Stimulated activated CD8-positive, alpha-beta memory T cell treated with anti-CD3 and anti-CD28 coated beads, Interleukin-2, amount 100 ng/mL, for 1 hour (primary cell): ENCODE measurements around the gene TBC1D14.

ENCODE experiments used
- DNase-seq, 2 donors: peaks; one replicate each; pipeline ENCODE4 v3.0.0-alpha.2; 2020; ENCODE audit warnings: low read depth in 2 of 2

TBC1D14 gene

DNA sequence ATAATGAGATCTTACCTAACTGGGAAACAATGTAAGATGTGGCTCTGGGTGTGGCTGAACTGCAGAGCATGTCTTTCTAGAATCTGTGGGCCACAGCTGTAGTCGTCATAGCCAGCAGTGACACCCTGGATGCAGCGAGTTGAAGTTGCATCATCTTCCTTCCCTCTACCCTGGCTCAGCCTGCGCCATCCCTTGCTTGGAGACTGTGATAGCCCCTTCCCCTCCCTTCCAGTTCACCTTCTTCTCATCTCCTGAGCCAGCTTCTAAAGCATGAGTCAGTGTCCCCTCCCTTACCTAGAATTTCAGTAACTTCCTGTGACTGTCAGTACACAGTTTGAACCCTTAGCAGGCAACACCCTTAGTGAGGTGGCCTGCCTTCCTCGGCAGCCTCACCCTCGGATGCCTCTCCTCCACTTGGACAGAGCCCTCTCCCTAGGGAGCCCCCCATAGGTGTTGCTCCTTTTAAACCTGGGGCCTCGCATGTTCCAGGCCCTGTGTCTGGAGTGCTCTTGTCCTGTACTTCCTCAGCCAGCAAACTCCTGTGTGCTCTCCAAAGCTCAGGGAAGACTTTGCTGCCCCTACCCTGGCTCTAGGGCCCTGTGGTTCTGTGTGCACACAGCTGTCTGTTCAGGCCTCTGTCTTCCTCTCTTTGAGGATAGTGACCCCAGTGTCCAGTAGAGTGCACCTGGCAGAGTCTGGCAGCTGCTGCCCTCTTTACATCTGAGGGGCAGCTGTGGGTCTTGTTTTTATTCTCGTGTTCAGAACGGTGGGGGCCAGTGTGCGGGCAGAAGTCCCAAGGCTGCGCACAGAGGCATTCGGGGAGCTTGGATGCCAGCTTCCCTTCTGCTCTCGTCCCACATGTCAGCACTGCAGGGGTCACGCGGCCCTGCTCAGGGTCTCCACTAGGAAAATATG, 89.8 kb downstream of the TBC1D14 start:
- no peak for DNase-seq

DNA sequence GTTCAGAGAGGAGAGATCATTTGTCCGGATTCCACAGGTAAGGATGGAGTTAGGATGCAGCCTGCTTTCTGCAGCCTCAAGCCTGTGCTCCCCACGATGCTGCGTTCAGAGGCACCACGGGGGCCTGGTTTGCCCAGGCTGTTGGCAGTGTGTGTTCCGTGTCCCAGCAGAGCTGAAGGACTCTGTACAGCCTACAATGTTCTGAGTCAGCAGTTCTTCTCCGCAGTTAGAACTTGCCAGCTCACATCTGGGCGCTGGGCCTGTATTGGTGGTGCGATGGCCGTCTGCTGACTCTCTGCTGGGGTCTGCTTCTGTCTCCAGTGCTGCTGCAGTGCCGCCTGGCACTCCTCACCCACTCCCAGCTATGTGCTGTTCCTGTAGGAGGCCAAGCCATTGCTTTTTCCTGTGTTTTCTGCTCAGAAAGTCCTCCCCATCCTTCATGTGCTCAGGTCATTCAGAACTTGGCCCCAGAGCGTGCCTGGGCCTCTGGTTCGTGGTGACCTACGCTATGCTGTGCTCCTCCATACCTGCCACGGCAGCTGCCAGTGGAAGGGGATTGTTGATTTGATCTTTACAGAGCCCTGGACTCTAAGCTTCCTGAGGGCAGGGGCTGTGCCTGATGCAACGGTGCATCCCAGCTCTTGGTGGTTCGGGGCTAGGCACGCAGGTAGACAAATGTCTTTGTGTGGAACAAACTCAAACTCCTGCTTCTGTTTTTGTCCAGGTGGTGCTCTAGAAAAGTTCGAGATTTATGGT, 91.0 kb downstream of the TBC1D14 start:
- DNase-seq, result no peak

DNA sequence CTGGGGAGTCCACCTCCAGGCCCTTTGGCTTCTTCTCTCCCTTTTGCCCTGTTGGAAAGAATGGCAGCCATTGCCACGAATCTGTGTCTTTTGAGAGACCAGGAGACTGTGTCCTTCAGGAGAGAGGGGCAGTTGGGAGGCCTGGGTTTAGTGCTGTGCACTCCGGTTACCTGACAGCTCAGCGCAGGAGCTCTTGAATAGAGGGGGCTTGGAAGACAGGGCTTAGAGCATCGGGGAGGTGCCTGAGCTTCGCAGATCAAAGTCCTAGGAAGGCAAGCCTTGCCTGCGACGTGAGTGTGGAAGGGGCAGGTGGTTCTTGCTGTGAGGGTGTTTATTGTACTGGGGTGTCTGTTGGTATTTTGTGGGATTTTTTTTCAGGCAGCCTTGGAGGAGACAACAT, 91.6 kb downstream of the TBC1D14 start:
- no peak for DNase-seq

DNA sequence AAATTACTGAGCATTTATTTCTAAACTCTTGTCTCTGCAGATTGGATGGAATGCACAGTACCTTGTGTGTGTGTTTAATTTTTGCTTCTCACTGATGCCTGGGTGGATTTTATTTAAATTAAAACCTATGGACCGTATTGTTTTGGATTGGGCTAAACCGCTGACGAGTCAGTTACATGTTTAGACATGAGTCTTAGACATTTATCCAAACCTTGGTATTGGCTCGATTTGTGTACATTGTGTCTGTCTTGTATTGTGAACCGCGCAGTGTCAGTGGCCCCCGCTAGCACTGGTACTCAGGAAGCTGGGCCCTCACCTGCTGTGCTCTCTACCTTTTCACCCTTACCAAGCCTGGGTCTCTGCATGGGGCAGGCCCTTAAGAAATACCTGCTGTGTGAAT, 92.7 kb downstream of the TBC1D14 start:
- no peak for DNase-seq

DNA sequence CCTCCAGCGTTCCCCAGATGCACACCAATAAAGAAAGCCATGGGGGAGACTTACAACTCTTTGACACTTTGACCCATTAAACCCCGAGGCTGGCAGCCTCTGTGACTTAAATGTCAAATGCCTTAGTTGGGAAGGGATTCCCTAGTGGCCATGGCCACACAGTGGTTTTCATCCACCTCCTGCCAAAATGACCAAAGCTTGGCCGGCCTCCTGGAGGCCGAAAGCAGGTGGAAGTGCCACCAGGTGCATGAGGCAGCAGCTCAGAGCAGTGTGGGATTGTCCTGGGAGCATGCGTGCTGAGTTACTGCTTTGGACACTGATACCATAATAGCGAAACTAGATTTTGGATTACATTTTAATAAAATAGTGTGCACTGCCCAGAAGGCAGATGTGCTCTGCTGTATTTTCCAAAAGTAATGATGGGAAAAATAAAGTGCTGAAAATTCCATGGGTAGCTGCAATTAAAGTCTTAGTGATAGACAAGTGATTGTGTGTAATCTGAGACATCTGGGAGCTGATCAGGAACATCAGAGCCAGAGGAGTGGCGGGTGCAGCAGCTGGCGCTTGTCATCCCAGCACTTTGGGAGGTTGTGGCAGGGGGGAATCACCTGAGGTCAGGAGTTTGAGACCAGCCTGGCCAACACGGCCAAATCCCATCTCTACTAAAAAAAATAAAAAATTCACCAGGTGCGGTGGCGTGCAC, 93.7 kb downstream of the TBC1D14 start:
- DNase-seq, result no peak

DNA sequence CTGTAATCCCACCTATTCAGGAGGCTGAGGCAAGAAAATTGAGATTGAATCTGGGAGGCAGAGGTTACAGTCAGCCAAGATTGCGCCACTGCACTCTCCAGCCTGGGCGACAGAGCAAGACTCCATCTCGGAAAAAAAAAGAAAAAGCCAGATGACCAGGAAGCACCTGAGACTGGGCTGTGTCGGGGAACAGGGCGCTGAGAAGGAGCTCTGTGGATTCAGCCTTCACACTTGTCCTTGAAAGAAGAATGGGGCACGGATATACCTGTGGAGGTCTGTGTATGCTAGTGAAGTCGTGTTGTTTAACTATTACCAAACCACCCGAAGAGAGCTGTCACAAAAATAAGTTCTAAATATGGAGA, 94.2 kb downstream of the TBC1D14 start:
- no peak for DNase-seq

DNA sequence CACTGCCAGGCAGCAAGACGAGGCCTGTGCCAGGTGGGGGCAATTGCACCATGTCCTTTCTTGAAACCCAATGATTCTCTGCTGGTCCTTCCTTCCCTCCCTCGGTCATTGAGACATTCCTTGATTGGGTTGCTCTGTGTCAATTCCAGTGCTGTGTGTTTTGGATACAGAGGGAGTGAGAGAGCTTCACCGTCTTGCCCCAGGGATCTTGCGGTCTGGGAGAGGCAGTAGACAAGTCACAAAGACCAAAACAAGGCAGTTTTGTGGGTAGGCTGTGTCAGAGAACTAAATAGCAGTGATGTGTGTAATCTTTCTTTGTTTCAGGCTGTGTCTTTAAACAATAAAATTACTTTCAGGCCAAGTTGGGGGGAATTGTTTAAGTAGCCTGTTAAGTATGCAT, 94.7 kb downstream of the TBC1D14 start:
- no peak for DNase-seq

DNA sequence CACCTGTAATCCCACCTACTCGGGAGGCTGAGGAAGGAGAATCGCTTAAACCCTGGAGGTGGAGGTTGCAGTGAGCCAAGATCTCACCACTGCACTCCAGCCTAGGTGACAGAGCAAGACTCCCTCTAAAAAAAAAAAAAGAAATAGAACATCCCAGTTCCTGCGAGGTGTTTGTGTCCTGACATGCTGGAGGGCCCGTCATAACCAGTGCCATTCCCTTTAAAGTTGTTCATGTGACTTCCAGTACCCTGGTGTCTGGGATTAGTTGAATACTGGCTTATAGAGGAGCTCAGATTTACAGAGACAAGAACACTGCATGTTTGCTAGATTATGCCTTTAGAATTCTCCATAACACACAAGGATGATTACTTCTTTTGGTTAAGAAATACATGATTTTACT, 95.9 kb downstream of the TBC1D14 start:
- no peak for DNase-seq

DNA sequence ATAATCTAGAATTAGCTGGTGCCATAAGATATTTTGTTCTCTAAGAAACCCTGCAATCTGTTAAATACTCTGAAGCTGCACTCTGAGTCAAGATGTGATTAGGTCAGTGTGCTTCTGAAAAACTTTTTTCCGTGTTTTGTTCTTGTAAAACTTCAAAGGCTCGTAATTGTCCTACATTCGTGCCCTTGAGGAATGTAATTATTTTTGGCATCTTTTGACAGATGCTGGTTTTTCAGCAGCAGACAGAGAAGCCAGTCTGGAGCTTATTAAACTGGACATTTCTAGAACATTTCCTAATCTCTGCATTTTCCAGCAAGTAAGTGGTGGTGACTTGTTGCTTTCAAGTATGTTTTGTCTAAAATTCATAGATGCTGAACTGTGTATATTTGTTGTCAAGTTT, 96.8 kb downstream of the TBC1D14 start:
- no peak for DNase-seq

DNA sequence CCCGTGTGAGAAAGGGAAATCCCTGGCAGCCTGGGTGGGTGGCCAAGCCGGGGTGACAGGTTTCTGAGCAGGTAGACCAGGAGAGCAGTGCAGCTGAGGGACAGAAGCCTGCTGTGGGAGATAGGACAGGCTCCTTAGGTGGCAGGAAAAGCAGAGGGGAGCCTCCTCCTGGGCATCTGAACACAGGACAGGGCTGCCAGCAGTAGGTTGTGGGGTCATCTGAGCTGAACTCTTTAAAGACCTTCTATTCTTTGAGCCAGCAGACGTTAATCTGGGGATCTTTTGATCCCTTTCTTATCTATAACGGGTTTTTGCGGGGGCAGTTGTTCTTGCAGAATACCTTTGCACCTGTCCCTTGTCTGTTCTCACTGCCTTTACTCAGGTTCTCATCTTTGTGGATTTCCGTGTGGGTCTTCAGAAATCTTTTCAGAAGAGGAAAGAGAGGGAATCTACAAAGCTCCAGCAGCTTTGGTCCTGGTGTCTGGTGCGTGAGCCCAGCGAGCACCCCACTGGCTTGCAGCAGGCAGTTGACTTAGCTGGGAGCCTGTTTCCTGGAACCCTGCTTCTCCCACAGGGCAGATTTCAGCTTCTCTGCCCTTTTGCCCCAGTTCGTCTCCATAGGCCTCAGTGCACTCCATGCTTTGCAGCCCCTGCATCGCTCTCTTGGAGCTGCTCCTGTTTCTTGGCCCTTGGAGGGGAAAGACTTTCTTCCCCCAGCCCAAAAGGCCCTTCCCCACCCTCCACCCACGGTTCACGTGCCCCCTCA, 97.7 kb downstream of the TBC1D14 start:
- DNase-seq, result no peak

DNA sequence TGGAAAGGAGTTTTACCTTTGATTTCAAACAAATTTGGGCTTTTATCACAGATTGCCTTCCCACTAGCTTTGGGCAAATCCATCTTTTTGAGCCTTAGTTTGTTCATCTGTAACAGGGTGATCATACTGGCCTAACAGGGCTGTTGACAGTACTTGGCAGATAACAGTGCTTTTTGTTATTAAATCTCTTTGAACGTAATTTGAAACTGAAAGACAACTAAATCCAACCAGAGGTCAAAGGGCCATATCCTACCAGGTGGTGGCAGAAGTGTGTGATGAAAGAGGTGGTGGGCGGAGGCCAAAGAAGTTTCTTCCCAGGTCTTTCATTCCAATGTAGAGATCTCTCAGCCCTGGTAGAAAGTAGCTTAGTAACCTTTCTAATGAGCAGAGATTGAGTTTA, 98.3 kb downstream of the TBC1D14 start:
- no peak for DNase-seq

DNA sequence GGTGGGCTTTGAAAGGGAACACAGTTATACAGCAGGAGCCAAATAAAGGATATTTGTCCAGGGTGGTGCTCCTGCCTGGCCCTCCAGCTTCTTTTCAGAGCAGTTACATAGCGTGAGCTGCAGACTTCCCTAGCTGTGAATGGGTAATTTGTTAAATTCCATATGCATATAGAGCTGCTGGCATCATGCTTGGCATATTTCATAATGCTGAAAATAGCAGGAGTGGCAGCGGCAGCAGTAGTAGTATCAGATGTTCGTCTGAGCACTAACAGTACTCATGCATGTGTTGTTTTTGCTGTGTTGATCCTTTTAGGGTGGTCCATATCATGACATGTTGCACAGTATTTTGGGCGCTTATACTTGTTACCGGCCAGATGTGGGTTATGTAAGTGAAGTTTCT, 99.9 kb downstream of the TBC1D14 start:
- no peak for DNase-seq

DNA sequence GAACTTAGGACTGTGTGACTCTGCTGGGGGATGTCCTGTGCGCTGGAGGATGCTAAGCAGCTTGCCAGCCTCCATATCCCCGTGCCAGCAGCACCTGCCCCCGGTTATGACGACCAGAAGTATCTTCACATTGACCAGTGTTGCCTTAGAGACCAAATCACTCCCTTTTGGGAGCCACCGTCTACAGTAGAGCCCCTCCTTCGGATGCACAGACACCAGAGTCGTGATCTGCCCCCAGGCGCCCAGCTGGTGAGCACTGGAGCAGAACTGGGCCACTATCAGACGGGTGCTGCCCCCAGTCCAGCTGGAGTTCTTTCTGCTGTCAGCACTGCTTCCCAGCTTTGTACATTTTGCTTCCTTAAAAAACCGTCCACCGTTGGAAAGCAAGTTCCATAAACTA, 103.5 kb downstream of the TBC1D14 start:
- no peak for DNase-seq

DNA sequence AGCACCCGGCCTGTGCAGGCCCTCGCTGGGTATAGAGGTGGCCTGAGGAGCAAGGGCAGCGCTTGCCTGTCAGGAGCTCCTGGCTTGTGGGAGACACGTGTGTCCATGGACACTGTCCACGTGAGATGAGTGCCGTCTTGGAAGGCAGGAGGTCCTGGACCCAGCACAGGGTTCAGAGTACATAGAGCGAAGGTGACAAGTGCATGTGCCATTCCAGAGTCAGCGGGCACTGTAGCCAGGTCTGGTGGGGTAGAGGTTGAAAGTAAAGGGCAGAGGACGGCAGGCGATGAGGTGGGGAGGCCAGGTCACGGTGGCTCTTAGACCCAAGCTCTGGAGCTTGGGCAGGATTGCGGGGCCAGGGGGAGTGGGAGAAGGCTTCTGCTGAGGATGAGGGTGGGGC, 105.2 kb downstream of the TBC1D14 start:
- DNase-seq, result no peak

DNA sequence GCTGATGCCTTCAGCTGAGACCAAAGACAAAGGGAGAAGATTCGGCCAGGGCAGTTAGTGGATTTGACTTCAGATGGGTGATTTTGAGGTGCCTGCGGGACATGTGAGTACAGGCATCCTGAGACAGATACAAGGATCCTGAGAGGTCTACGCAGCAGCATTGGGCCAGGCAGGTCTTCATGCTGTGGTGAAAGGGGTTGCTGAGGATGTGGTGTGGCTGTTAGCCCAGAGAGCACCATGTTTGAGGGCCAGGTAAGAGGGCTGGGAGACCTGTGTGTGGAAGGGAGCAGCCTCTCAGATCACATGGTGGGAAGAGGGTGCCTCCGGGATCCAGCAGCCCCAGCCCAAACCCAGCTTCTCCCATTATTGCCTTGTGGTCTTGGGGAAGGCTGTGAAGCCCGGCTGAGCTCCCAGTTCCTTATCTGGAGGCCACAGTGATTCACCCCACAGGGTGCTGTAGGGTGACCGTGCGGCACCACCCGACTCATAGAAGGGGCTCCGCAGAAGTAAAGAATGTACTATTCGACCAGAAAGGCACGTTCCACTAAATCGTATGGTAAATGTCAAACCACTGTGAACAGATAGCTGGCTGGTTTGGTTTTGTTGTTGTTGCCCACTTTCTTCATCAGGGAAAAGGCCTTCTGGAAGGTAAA, 105.9 kb downstream of the TBC1D14 start:
- no peak for DNase-seq

DNA sequence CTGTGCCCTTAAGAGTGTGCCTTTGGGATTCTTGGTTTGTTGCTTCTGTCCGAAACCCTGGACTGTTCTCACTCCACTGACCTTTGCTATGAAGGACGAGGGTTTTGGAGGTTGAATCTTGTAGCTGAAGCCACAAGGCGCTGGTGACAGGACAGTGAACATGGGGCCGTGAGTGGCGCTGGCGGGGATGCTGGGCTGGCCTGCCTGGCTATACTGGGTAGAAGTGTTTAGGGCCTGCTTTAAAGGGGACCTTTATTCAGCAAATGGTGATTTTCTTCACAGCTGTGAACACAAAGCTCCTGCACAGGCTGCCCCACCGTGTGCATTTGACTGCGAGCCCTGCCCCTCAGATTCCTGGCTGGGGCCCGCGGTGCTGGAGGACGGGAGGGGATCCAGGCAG, 106.5 kb downstream of the TBC1D14 start:
- DNase-seq, result no peak

DNA sequence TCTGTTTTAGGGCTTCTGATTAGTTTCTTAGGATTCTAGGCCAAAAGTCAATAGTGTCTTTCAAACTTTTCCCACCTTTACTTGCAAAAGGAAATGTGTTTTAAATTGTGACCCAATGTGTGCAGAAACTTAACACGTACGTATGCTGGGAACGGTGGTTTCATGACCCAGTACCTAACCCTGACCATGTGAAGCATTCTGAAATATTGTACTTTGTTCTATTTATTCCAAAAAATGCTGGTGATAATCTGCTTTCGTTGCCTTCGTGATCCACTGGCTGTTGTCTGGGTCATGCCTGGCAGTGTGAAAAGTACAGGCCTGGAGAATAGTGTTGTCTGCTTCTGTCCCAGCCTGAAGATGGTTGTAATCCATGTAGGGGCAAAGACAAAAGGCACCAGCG, 106.9 kb downstream of the TBC1D14 start:
- DNase-seq, result no peak

DNA sequence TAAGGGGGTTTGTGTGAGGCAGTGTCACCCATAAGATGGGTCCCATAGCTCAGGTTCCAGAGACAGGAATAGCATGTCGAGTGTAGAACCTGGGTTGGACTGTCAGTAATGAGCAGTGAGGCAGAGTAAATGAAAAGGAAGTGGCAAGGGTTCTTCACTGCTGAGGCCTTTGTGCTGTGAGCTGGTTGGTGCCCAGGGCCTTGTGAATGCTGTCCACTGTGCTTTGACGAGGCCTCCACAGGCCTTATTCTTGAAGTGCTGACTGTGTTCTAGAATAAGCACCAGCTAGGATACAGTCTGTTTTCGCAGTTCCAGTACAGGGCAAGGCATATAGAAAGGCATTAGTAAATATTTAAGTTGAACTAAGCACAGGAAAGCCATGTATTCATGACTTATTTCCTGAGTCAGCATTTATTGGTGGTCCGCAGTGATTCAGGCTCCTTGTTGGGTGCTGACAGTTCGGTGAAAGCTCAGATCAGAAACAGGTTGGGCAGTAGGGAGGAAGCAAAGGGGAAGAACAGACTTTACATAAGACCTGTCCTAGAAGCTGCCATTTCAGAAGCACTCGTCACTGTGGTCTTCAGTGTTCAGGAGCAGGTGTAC, 107.9 kb downstream of the TBC1D14 start:
- DNase-seq, result no peak

DNA sequence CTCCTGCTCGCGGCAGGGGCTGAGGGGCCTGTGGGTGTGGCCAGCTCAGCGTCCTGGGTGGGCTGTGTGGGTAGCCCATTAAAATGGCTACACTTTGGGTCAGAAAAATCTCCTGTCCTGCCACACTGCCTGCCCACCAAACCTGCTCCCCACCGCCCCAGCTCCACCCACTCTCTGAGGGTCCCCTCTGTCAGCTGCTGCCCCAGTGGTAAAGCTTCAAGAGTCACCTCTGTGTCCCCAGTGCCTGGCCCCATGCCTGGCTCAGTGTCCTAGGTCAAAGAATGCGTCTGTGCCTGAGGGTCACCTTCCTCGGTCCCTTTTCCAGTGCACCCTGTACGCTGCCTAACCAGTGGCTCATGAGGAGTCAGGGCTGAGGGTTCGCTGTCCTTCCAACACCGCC, 108.7 kb downstream of the TBC1D14 start:
- no peak for DNase-seq

DNA sequence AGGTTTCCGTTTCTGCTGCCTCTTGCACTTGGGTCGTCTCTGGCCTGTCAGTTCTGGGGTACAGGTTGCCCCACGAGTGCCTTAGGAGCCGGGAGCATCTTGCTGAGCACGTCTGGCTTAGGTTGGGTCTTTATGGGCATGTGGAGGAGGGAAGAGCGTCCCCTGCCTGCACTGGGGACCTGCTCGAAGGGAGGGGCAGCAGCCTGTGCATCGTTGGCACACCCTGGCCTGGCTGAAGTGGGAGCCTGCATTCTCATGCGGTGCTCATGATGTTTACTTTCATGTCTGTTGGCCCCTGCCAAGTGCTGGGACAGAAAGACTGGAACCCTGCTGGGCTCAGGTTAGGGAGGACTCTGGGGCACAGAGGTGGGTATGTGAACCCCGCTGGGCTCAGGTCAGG, 109.7 kb downstream of the TBC1D14 start:
- DNase-seq, result no peak

DNA sequence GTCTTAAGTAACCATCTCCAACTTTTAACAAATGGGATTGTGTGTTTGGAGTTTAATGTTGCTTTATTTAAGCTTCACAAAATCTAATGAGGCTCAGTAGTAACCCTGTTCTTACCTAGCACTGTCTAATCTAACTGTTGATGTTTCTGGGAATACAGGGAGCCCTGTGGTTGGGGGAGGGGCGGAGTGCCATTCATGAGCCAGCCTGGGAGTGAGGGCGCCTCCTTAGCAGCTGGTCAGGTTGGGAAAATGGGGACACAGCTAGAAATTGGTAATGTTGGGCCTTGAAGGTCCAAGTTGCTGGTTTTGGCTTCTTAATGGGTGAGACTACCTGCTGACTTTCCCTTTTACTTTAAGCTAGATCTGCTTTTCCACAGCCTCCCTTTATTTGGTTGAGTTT, 110.7 kb downstream of the TBC1D14 start:
- DNase-seq, result no peak
